ENCODE measurements around the gene CNIH1.
A peak's percentile ranks its signal among the peaks of the same experiment; 100 is the strongest.
"Not testable (repeated sequence)": the region's sequence is repeated elsewhere in the genome, so short reads cannot be mapped to it uniquely, and the experiment has no call there.

The CNIH1 gene

GRCh38 chr14:54427871-54428270 lies 13.3 kb downstream of the CNIH1 start:
- no peak for DNase-seq (ENCODE audit: low spot score)

GRCh38 chr14:54425537-54426274 lies 15.5 kb downstream of the CNIH1 start:
- no peak for DNase-seq (ENCODE audit: low spot score)

DNA sequence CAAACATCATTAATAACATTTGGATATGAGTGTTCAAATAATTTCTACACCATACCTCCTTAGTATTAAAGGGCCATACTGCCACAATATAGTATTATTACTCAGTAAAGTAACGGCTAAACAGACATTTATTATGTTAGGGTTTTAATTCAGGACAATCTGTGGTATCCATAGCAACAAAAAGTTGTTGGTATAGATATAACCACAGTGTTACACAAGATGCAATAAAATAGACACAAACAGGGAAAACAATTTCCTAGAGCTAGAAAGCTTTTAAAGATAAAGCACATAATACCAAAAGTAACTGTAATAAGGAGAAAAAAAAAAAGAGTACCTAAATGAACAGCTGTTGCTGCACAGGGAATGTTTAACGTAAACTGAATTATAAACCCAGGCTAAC lies 16.1 kb downstream of the CNIH1 start:
- no peak for DNase-seq (ENCODE audit: low spot score)

GRCh38 chr14:54424479-54424901 lies 16.7 kb downstream of the CNIH1 start:
- DNase-seq (ENCODE audit: low spot score), result no peak

DNA sequence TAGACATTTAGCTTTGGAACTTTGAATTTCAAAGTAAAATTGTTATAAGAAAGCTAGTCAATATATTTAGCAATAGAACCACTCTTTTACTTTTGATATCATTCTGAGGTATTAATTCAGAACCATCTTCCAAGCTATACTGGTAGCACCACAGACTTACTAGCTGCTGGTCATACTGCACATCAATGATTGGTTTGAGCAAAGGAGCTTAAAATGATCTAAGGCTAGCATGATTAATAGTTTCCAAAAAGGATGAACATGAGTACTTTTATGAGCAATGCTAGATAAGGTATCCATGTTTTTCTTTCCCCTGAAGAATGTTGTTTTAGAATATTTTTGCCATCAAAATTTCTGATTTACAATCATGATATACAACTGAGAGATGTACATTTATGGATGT lies 17.2 kb downstream of the CNIH1 start:
- DNase-seq (ENCODE audit: low spot score), result no peak

GRCh38 chr14:54420478-54421142 lies 20.6 kb downstream of the CNIH1 start:
- peak; percentile 40 for DNase-seq (ENCODE audit: low spot score)

DNA sequence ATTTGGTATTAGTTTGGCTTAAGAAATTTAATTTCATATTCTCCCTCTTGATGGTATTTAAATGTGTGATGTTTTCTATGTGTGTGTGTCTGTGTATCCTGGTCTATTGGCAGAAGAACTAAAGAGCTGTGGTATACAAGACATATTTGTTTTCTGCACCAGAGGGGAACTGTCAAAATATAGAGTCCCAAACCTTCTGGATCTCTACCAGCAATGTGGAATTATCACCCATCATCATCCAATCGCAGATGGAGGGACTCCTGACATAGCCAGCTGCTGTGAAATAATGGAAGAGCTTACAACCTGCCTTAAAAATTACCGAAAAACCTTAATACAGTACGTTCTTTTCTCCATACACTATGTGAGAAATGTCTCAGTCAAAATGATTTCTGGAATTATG lies 29.8 kb downstream of the CNIH1 start:
- DNase-seq (ENCODE audit: low spot score), result peak; percentile 11

- DNase-seq (ENCODE audit: low spot score), result no peak
Measured at GRCh38 chr14:54410215-54410614, 31.0 kb downstream of the CNIH1 start.

GRCh38 chr14:54403401-54404005 lies 37.7 kb downstream of the CNIH1 start:
- DNase-seq (ENCODE audit: low spot score), result not testable (repeated sequence)

DNA sequence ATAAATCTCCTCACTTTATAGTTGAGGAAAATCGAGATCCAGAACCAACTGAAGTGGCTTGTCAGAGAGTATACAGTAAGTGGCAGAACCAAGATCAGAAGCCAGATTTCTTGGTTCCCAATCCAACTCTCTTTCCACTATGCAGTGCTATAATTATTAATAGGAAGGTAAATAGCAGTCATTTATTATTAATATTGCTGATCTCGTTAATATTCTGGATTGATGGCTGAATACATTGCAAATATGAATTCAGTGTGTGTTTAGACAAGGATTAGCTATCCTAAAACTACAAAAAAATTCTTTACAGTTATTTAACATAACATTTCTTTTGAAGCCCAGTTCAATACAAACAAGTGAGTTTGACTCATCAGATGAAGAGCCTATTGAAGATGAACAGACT lies 41.6 kb downstream of the CNIH1 start:
- no peak for DNase-seq (ENCODE audit: low spot score)

GRCh38 chr14:54396493-54397335 lies 44.5 kb downstream of the CNIH1 start, which contains the start of gene CDKN3:
Gene CDKN3, plus strand, starts transcription at chr14:54397007. Its CDS starts 62 bp downstream, at chr14:54397069.
- DNase-seq (ENCODE audit: low spot score), result peak; percentile 99

- DNase-seq (ENCODE audit: low spot score), result no peak
Measured at GRCh38 chr14:54396183-54396492, 45.0 kb downstream of the CNIH1 start.

GRCh38 chr14:54395716-54396115 lies 45.5 kb downstream of the CNIH1 start:
- no peak for DNase-seq (ENCODE audit: low spot score)

DNA sequence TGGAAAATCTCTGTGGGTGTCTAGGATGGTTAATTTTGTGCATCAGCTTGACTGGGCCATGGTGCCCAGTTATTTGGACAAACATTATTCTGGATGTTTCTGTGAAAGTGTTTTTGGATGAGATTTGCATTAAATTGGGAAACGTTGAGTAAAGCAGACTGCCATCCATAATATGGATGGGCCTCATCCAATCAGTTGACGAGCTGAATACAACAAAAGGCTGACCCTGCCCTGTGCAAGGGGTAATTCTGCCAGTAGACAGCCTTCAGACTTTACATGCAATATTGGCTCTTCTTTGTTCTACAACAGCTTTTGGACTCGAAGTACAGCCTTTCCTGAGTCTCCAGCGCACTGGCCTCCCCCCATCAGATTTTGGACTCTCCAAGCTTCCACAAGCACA lies 45.9 kb downstream of the CNIH1 start:
- DNase-seq (ENCODE audit: low spot score), result no peak

DNA sequence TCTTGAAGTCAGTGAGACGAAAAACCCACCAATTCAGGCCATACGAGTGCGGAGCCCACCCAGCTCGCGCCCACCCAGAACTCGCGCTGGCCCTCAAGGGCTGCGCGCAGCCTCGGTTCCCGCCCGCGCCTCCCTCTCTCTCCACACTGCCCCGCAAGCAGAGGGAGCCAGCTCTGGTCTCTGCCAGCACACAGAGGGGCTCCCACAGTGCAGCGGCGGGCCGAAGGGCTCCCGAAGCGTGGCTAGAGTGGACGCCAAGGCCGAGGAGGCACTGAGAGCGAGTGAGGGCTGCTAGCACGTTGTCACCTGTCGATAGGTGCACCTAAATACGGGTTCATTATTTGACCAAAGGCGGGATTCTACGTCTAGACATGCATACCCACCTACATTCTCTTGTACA lies 46.6 kb downstream of the CNIH1 start:
- DNase-seq (ENCODE audit: low spot score), result no peak

GRCh38 chr14:54392986-54393884 lies 47.9 kb downstream of the CNIH1 start:
- not testable (repeated sequence) for DNase-seq (ENCODE audit: low spot score)

GRCh38 chr14:54392131-54392859 lies 48.9 kb downstream of the CNIH1 start:
- no peak for DNase-seq (ENCODE audit: low spot score)

GRCh38 chr14:54387328-54387727 lies 53.8 kb downstream of the CNIH1 start:
- DNase-seq (ENCODE audit: low spot score), result no peak

DNA sequence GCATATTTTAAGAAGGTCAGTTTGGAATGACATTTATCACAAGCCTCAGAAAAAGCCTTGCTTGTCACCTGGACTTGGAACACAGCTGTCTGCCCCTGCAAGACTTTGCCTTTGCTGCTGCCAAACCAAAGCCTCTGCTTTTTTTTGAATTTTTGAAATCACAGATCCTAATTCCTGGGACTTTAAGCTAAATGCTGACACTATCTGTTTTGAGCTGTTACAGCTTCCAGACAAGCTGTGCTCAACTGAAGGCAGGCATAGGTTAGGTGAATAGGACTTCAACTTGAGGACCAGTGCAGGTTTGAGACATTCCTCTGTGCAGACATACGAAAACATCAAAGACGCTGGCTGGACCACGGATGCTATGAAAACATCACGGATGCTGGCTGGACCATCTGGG lies 55.6 kb downstream of the CNIH1 start:
- DNase-seq (ENCODE audit: low spot score), result no peak

GRCh38 chr14:54383835-54384234 lies 57.3 kb downstream of the CNIH1 start:
- DNase-seq (ENCODE audit: low spot score), result no peak

GRCh38 chr14:54381821-54382220 lies 59.4 kb downstream of the CNIH1 start:
- no peak for DNase-seq (ENCODE audit: low spot score)

All from Ammon's horn (tissue), 1 donor.